Measurements from ENCODE around the gene LRIF1.

The LRIF1 gene

GRCh38 chr1:110898734-110899457, 64.8 kb downstream of the LRIF1 start:
- WGBS, 2 donors (ENCODE audit: extremely low coverage in 2 of 2, insufficient read length in 2 of 2, insufficient replicate concordance in 1 of 2) = no CpG with 5 or more reads among the region's 3 CpGs
- H4K8ac ChIP-seq (ENCODE audit: low read depth, low read length) = no peak overlapping the region
- H3K4me3 ChIP-seq (ENCODE audit: low read length in 2 of 2) = no peak overlapping the region
- no peak overlapping the region for H4K91ac ChIP-seq (ENCODE audit: low read depth, low read length, poor library complexity)
- no peak overlapping the region for H2BK5ac ChIP-seq (ENCODE audit: low read length)
- H2BK12ac ChIP-seq (ENCODE audit: low read length) = no peak overlapping the region
- no peak overlapping the region for H3K9ac ChIP-seq (ENCODE audit: low read depth, low read length, poor library complexity)
- H2BK120ac ChIP-seq (ENCODE audit: low read depth, low read length) = no peak overlapping the region
- H3K14ac ChIP-seq (ENCODE audit: low read length) = no peak overlapping the region
- no peak overlapping the region for H2AK5ac ChIP-seq (ENCODE audit: low read depth, low read length)
- no peaks in the 10 kb centered on the region for H3K36me3 ChIP-seq (replicated peaks in 1 of 2; ENCODE audit: control insufficient read depth in 2 of 2, insufficient read depth in 2 of 2, low read length in 2 of 2)
- no peak overlapping the region for H3K27ac ChIP-seq (replicated peaks; ENCODE audit: low read length)
- no peaks in the 10 kb centered on the region for H3K79me1 ChIP-seq (ENCODE audit: low read depth, low read length)
- H3K4me2 ChIP-seq (ENCODE audit: insufficient read depth, low read length, poor library complexity, severe bottlenecking) = no peak overlapping the region
- H3K4me1 ChIP-seq (ENCODE audit: control insufficient read depth in 2 of 2, insufficient read depth in 1 of 2, low read depth in 1 of 2, low read length in 2 of 2) = no peaks in the 10 kb centered on the region
- H2AFZ ChIP-seq (ENCODE audit: low read length) = no peak overlapping the region
- no peak for DNase-seq (ENCODE audit: low spot score)
- H2BK15ac ChIP-seq (ENCODE audit: low read length) = no peak overlapping the region
- H3K18ac ChIP-seq (ENCODE audit: low read length) = no peak overlapping the region
- peaks cover 0 to 3% of the 10 kb centered on the region in 2 donors for H3K9me3 ChIP-seq (replicated peaks in 1 of 2; ENCODE audit: control insufficient read depth in 2 of 2, insufficient read depth in 1 of 2, low read depth in 1 of 2, low read length in 2 of 2)
- no peak overlapping the region for H3K4ac ChIP-seq (ENCODE audit: low read length)
- H3K27me3 ChIP-seq (ENCODE audit: control insufficient read depth in 3 of 3, insufficient read depth in 3 of 3, low read depth in 1 of 3, low read length in 3 of 3) = peaks cover 0 to 3% (median 0%) of the 10 kb centered on the region in 3 experiments
- no peak overlapping the region for H3K23ac ChIP-seq (ENCODE audit: low read depth, low read length, poor library complexity)

DNA sequence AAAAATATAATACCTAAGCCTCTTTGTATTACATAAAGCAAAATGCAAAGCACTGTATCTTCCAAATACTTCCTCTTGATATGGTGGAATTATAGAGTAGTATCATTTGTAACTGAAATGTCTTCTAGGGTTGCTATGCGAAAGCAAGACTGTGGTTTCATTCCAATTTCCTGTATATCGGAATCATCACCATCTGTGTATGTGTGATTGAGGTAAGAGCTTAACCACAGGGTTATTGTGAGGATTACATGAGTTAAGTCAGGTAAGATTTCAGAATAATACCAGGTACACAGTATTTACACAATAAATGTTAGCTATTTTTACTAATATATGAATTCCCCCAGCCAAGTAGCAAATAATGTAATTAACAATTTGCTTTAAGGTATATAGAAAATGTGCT, 66.0 kb downstream of the LRIF1 start:
- no peak overlapping the region for H3K9ac ChIP-seq (ENCODE audit: low read depth, low read length, poor library complexity)
- H3K79me1 ChIP-seq (ENCODE audit: low read depth, low read length) = no peaks in the 10 kb centered on the region
- no peak overlapping the region for H3K14ac ChIP-seq (ENCODE audit: low read length)
- WGBS, 2 donors (ENCODE audit: extremely low coverage in 2 of 2, insufficient read length in 2 of 2, insufficient replicate concordance in 1 of 2) = no CpG with 5 or more reads among the region's 2 CpGs
- H3K9me3 ChIP-seq (replicated peaks in 1 of 2; ENCODE audit: control insufficient read depth in 2 of 2, insufficient read depth in 1 of 2, low read depth in 1 of 2, low read length in 2 of 2) = peaks cover 0 to under 1% of the 10 kb centered on the region in 2 donors
- no peak overlapping the region for H2AK5ac ChIP-seq (ENCODE audit: low read depth, low read length)
- no peak overlapping the region for H3K4ac ChIP-seq (ENCODE audit: low read length)
- no peak overlapping the region for H2BK120ac ChIP-seq (ENCODE audit: low read depth, low read length)
- H2BK15ac ChIP-seq (ENCODE audit: low read length) = no peak overlapping the region
- no peak overlapping the region for H2BK5ac ChIP-seq (ENCODE audit: low read length)
- DNase-seq (ENCODE audit: low spot score) = no peak
- H3K27me3 ChIP-seq (ENCODE audit: control insufficient read depth in 3 of 3, insufficient read depth in 3 of 3, low read depth in 1 of 3, low read length in 3 of 3) = peaks cover 0 to 3% (median 0%) of the 10 kb centered on the region in 3 experiments
- H3K4me2 ChIP-seq (ENCODE audit: insufficient read depth, low read length, poor library complexity, severe bottlenecking) = no peak overlapping the region
- H3K23ac ChIP-seq (ENCODE audit: low read depth, low read length, poor library complexity) = no peak overlapping the region
- no peak overlapping the region for H2AFZ ChIP-seq (ENCODE audit: low read length)
- no peak overlapping the region for H2BK12ac ChIP-seq (ENCODE audit: low read length)
- no peak overlapping the region for H4K91ac ChIP-seq (ENCODE audit: low read depth, low read length, poor library complexity)
- no peaks in the 10 kb centered on the region for H3K4me1 ChIP-seq (ENCODE audit: control insufficient read depth in 2 of 2, insufficient read depth in 1 of 2, low read depth in 1 of 2, low read length in 2 of 2)
- no peak overlapping the region for H3K18ac ChIP-seq (ENCODE audit: low read length)
- no peaks in the 10 kb centered on the region for H3K36me3 ChIP-seq (replicated peaks in 1 of 2; ENCODE audit: control insufficient read depth in 2 of 2, insufficient read depth in 2 of 2, low read length in 2 of 2)
- H4K8ac ChIP-seq (ENCODE audit: low read depth, low read length) = no peak overlapping the region
- no peak overlapping the region for H3K27ac ChIP-seq (replicated peaks; ENCODE audit: low read length)
- no peak overlapping the region for H3K4me3 ChIP-seq (ENCODE audit: low read length in 2 of 2)

All from neuronal stem cell (in vitro differentiated cells).